Measurements from ENCODE around the gene MAGEA12. TPM values are rescaled to one million over a fixed set of nuclear protein-coding genes. Genes with fewer than 3 reads are reported as not detected.
"Not testable (repeated sequence)": the region's sequence is repeated elsewhere in the genome, so short reads cannot be mapped to it uniquely, and the experiment has no call there.

MAGEA12 gene, protein sequence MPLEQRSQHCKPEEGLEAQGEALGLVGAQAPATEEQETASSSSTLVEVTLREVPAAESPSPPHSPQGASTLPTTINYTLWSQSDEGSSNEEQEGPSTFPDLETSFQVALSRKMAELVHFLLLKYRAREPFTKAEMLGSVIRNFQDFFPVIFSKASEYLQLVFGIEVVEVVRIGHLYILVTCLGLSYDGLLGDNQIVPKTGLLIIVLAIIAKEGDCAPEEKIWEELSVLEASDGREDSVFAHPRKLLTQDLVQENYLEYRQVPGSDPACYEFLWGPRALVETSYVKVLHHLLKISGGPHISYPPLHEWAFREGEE
- total RNA-seq, result not detected in 2 replicates
- long read RNA-seq, result 0 reads

DNA sequence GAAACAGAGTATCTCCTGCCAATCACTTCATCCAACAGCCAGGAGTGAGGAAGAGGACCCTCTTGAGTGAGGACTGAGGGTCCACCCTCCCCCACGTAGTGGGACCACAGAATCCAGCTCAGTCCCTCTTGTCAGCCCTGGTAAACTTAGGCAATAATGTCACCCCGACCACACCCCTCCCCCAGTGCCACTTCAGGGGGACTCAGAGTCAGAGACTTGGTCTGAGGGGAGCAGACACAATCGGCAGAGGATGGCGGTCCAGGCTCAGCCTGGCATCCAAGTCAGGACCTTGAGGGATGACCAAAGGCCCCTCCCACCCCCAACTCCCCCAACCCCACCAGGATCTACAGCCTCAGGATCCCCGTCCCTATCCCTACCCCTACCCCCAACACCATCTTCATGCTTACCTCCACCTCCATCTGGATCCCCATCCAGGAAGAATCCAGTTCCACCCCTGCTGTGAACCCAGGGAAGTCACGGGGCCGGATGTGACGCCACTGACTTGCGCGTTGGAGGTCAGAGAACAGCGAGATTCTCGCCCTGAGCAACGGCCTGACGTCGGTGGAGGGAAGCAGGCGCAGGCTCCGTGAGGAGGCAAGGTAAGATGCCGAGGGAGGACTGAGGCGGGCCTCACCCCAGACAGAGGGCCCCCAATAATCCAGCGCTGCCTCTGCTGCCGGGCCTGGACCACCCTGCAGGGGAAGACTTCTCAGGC is at the start of gene MAGEA12, which contains the start of gene CSAG1:
MAGEA12 (plus strand) TSS at position 497 of the 715 bp plus-strand sequence. CDS start 2,405 bp downstream, outside the sequence.
CSAG1 (minus strand) TSS at position 461 of the 715 bp plus-strand sequence. CDS start 1,261 bp downstream, outside the sequence.
- H3K36me3 Mint-ChIP-seq (ENCODE audit: low read depth), result peaks cover 2% of the 10 kb centered on the region
- TF ChIP-seq, protein P1, sequence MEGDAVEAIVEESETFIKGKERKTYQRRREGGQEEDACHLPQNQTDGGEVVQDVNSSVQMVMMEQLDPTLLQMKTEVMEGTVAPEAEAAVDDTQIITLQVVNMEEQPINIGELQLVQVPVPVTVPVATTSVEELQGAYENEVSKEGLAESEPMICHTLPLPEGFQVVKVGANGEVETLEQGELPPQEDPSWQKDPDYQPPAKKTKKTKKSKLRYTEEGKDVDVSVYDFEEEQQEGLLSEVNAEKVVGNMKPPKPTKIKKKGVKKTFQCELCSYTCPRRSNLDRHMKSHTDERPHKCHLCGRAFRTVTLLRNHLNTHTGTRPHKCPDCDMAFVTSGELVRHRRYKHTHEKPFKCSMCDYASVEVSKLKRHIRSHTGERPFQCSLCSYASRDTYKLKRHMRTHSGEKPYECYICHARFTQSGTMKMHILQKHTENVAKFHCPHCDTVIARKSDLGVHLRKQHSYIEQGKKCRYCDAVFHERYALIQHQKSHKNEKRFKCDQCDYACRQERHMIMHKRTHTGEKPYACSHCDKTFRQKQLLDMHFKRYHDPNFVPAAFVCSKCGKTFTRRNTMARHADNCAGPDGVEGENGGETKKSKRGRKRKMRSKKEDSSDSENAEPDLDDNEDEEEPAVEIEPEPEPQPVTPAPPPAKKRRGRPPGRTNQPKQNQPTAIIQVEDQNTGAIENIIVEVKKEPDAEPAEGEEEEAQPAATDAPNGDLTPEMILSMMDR (conservative IDR thresholded peaks at IDR 0.05), result no peak
- no peak for DNase-seq (ENCODE audit: low read depth, low spot score)
- peaks cover 8% of the 10 kb centered on the region for H3K9me3 Mint-ChIP-seq
- peaks cover 4% of the 10 kb centered on the region for H3K4me1 Mint-ChIP-seq
- H3K27me3 Mint-ChIP-seq (ENCODE audit: low read depth), result peaks cover 7% of the 10 kb centered on the region
- H3K27ac Mint-ChIP-seq (ENCODE audit: unreplicated experiment), result no peak within 1 kb of the TSS
- no peak within 1 kb of the TSS for H3K4me3 Mint-ChIP-seq

DNA sequence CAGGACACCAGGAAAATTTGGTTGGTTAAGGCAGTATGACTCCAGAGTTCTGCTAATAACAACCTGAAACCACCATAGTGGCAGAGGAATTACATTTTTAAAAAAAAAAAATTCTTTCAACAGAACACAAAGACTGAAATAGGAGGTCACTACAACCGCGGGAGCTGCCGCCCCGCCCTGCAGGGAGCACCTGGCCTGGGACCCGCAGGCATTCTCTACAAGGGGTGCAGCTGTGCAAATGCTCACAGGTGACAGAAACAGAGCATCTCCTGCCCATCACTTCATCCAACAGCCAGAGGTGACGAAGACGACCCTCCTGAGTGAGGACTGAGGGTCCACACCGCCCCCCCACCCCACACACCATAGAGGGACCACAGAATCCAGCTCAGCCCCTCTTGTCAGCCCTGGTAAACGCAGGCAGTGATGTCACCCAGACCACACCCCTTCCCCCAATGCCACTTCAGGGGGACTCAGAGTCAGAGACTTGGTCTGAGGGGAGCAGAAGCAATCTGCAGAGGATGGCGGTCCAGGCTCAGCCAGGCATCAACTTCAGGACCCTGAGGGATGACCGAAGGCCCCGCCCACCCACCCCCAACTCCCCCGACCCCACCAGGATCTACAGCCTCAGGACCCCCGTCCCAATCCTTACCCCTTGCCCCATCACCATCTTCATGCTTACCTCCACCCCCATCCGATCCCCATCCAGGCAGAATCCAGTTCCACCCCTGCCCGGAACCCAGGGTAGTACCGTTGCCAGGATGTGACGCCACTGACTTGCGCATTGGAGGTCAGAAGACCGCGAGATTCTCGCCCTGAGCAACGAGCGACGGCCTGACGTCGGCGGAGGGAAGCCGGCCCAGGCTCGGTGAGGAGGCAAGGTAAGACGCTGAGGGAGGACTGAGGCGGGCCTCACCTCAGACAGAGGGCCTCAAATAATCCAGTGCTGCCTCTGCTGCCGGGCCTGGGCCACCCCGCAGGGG is 35.3 kb upstream of the MAGEA12 start, which contains the start of gene MAGEA3:
MAGEA3 (plus strand) TSS at position 843 of the 980 bp plus-strand sequence. CDS start 2,039 bp downstream, outside the sequence.
- not testable (repeated sequence) for H3K36me3 Mint-ChIP-seq (ENCODE audit: low read depth); H3K4me3 Mint-ChIP-seq; H3K27ac Mint-ChIP-seq (ENCODE audit: unreplicated experiment); H3K27me3 Mint-ChIP-seq (ENCODE audit: low read depth); DNase-seq (ENCODE audit: low read depth, low spot score); H3K9me3 Mint-ChIP-seq; H3K4me1 Mint-ChIP-seq

DNA sequence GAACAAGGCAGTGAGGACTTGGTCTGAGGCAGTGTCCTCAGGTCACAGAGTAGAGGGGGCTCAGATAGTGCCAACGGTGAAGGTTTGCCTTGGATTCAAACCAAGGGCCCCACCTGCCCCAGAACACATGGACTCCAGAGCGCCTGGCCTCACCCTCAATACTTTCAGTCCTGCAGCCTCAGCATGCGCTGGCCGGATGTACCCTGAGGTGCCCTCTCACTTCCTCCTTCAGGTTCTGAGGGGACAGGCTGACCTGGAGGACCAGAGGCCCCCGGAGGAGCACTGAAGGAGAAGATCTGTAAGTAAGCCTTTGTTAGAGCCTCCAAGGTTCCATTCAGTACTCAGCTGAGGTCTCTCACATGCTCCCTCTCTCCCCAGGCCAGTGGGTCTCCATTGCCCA is 33.2 kb upstream of the MAGEA12 start:
- not testable (repeated sequence) for H3K4me1 Mint-ChIP-seq; DNase-seq (ENCODE audit: low read depth, low spot score); H3K27ac Mint-ChIP-seq (ENCODE audit: unreplicated experiment); H3K9me3 Mint-ChIP-seq; H3K4me3 Mint-ChIP-seq; H3K27me3 Mint-ChIP-seq (ENCODE audit: low read depth); H3K36me3 Mint-ChIP-seq (ENCODE audit: low read depth)

DNA sequence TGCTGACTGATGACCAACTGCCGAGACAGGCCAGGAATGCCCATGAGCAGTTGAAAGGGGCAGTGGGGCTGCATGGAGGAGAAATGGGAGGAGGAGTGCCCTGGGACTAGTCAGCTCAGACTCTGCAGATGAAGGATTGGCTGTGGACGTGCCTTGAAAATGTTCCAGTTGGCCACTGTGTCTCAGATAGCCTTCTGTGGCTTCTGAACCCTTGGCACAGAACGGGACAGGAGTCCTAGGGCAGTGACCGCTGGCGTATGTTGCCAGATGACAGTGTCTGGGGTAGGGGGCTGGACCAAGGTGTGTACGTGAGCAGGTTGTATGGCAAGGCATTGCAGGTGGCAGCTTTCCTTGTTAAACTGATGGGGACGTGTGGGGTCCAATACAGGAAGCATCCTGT is 27.1 kb upstream of the MAGEA12 start:
- H3K27me3 Mint-ChIP-seq (ENCODE audit: low read depth); H3K27ac Mint-ChIP-seq (ENCODE audit: unreplicated experiment); H3K36me3 Mint-ChIP-seq (ENCODE audit: low read depth); DNase-seq (ENCODE audit: low read depth, low spot score); H3K9me3 Mint-ChIP-seq; H3K4me3 Mint-ChIP-seq; H3K4me1 Mint-ChIP-seq: not testable (repeated sequence)

DNA sequence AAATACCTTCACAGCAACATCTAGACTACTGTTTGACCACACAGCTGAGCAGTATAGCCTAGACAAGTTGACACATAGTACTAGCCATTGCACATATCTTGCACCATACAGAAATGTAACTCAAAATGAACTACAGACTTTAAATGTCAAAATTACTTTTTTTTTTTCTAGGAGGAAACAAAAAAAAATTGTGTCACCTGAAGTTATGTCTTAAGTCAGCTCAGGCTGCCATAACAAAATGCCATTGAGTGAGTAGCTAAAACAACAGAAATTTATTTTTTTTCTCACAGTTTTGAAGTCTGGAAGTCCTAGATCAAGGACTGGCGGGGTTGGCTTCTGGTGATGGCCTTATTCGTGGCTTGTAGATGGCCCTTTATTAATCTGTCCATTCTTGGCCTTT is 24.4 kb upstream of the MAGEA12 start, which contains the start of gene CSAG2:
CSAG2 (minus strand) TSS at position 101 of the 400 bp plus-strand sequence. CDS start 161 bp downstream, outside the sequence.
- not testable (repeated sequence) for H3K36me3 Mint-ChIP-seq (ENCODE audit: low read depth); H3K27ac Mint-ChIP-seq (ENCODE audit: unreplicated experiment); H3K9me3 Mint-ChIP-seq; H3K27me3 Mint-ChIP-seq (ENCODE audit: low read depth); DNase-seq (ENCODE audit: low read depth, low spot score); H3K4me1 Mint-ChIP-seq; H3K4me3 Mint-ChIP-seq

DNA sequence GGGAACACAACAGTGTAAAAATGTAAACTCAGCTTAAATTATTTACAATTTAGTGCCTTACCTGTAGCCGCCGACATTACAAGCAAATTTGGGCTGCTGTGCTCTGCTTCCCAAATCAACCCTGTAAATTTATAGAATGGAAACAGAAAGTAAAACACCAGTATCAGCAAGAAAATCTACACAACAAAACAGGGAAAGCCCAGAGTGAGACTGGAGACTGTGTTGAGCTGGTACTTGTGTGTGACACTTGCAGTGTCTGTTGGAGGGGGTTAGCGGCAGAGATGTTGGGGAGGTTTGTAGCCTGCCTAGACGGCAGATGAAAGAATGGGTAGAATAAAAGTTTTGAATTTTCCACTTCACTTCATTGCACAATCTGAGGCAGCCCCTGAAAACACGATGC is 20.4 kb upstream of the MAGEA12 start:
- DNase-seq (ENCODE audit: low read depth, low spot score); H3K4me3 Mint-ChIP-seq; H3K27me3 Mint-ChIP-seq (ENCODE audit: low read depth); H3K27ac Mint-ChIP-seq (ENCODE audit: unreplicated experiment); H3K9me3 Mint-ChIP-seq; H3K36me3 Mint-ChIP-seq (ENCODE audit: low read depth); H3K4me1 Mint-ChIP-seq: not testable (repeated sequence)

DNA sequence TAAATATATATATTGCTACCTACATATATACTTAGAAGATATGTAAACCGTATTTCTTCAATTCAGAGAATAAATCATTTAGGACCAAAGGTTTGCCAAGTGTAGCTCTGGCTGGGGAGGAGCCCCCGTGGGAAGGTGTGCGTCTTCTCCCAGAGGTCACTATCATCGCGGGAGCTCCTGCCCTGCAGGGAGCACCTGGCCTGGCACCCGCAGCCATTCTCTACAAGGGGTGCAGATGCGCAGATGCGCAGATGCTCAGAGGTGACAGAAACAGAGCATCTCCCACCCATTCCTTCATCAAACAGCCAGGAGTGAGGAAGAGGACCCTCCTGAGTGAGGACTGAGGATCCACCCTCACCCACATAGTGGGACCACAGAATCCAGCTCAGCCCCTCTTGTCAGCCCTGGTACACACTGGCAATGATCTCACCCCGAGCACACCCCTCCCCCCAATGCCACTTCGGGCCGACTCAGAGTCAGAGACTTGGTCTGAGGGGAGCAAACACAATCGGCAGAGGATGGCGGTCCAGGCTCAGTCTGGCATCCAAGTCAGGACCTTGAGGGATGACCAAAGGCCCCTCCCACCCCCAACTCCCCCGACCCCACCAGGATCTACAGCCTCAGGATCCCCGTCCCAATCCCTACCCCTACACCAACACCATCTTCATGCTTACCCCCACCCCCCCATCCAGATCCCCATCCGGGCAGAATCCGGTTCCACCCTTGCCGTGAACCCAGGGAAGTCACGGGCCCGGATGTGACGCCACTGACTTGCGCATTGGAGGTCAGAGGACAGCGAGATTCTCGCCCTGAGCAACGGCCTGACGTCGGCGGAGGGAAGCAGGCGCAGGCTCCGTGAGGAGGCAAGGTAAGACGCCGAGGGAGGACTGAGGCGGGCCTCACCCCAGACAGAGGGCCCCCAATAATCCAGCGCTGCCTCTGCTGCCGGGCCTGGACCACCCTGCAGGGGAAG is 19.5 kb upstream of the MAGEA12 start, which contains the start of gene MAGEA2B:
MAGEA2B (plus strand) TSS at position 814 of the 973 bp plus-strand sequence. CDS start 2,479 bp downstream, outside the sequence.
- not testable (repeated sequence) for H3K27me3 Mint-ChIP-seq (ENCODE audit: low read depth); H3K4me3 Mint-ChIP-seq; H3K27ac Mint-ChIP-seq (ENCODE audit: unreplicated experiment); H3K9me3 Mint-ChIP-seq; H3K4me1 Mint-ChIP-seq; DNase-seq (ENCODE audit: low read depth, low spot score); H3K36me3 Mint-ChIP-seq (ENCODE audit: low read depth)
